GM21786 (cell line): ENCODE results near the gene CCDC142.
"Not testable (repeated sequence)": the region's sequence is repeated elsewhere in the genome, so short reads cannot be mapped to it uniquely, and the experiment has no call there.

Experiments
- ATAC-seq: cut with Tn5 transposase; IDR thresholded peaks from one replicate; pipeline ENCODE4 v1.9.1; 2021; ENCODE audit not compliant: unreplicated experiment

The CCDC142 gene

GRCh38 chr2:74447230-74447999 is 35.4 kb downstream of the CCDC142 start:
- ATAC-seq = no peak

- ATAC-seq = no peak
Measured at GRCh38 chr2:74444498-74445318, 38.1 kb downstream of the CCDC142 start.

- ATAC-seq = not testable (repeated sequence)
Measured at GRCh38 chr2:74442483-74443297, 40.1 kb downstream of the CCDC142 start.

- ATAC-seq = no peak
Measured at GRCh38 chr2:74441690-74442482, 40.9 kb downstream of the CCDC142 start, which contains the start of gene RTKN. Gene RTKN (minus strand): TSS chr2:74441937. CDS start chr2:74441816, 121 bp downstream.

GRCh38 chr2:74441170-74441689 is 41.6 kb downstream of the CCDC142 start:
- no peak for ATAC-seq

- ATAC-seq = peak; percentile 85
Measured at GRCh38 chr2:74440378-74441169, 42.2 kb downstream of the CCDC142 start.

GRCh38 chr2:74439803-74440377 is 42.9 kb downstream of the CCDC142 start:
- no peak for ATAC-seq

GRCh38 chr2:74439373-74439772 is 43.4 kb downstream of the CCDC142 start:
- ATAC-seq = no peak

- no peak for ATAC-seq
Measured at GRCh38 chr2:74438248-74438647, 44.5 kb downstream of the CCDC142 start.

GRCh38 chr2:74436848-74437695 is 45.7 kb downstream of the CCDC142 start:
- no peak for ATAC-seq

- ATAC-seq = no peak
Measured at GRCh38 chr2:74436111-74436805, 46.5 kb downstream of the CCDC142 start.

- ATAC-seq = no peak
Measured at GRCh38 chr2:74430502-74430901, 52.3 kb downstream of the CCDC142 start.

GRCh38 chr2:74429487-74430451 is 53.0 kb downstream of the CCDC142 start:
- ATAC-seq = no peak

- no peak for ATAC-seq
Measured at GRCh38 chr2:74428675-74429074, 54.1 kb downstream of the CCDC142 start.

- ATAC-seq = no peak
Measured at GRCh38 chr2:74427551-74427950, 55.2 kb downstream of the CCDC142 start.

GRCh38 chr2:74426181-74426758 is 56.5 kb downstream of the CCDC142 start:
- ATAC-seq = no peak
